VCaP (cell line): Measurements from ENCODE around the gene PKIB.

ENCODE experiments used
- H3K27ac ChIP-seq: fragments of 450-650 bp; 2 replicates; pipeline ENCODE4 v1.5.1; 2017
- CTCF ChIP-seq: fragments of 450-650 bp; conservative IDR thresholded peaks from 2 replicates; pipeline ENCODE4 v1.5.1; 2017; ENCODE audit warnings: mild to moderate bottlenecking, moderate library complexity

PKIB gene

GRCh38 chr6:122709922-122710512, 99.8 kb downstream of the PKIB start:
- no peak overlapping the region for H3K27ac ChIP-seq

GRCh38 chr6:122710908-122711635, 100.9 kb downstream of the PKIB start:
- no peak for TF ChIP-seq CTCF
- H3K27ac ChIP-seq: no peak overlapping the region

More at GRCh38 chr6:122709922-122710512, 99.8 kb downstream of the PKIB start:
- TF ChIP-seq CTCF: no peak

- no peak for TF ChIP-seq CTCF
- no peak overlapping the region for H3K27ac ChIP-seq
These were observed 101.9 kb downstream of the PKIB start for GRCh38 chr6:122712093-122712447.

GRCh38 chr6:122712448-122713137, 102.4 kb downstream of the PKIB start:
- no peak overlapping the region for H3K27ac ChIP-seq
- no peak for TF ChIP-seq CTCF

GRCh38 chr6:122713138-122713537, 102.9 kb downstream of the PKIB start:
- H3K27ac ChIP-seq: no peak overlapping the region
- TF ChIP-seq CTCF: no peak

- H3K27ac ChIP-seq: no peak overlapping the region
These were observed 103.9 kb downstream of the PKIB start for GRCh38 chr6:122714059-122714458.

More at GRCh38 chr6:122714059-122714458, 103.9 kb downstream of the PKIB start:
- TF ChIP-seq CTCF: no peak
